CD1c-positive myeloid dendritic cell (primary cell): Measurements from ENCODE around the gene CENPL.
"Not testable (repeated sequence)": the region's sequence is repeated elsewhere in the genome, so short reads cannot be mapped to it uniquely, and the experiment has no call there.

Experiments
- DNase-seq: peaks from one replicate; pipeline ENCODE4 v3.0.0-alpha.2; 2016; ENCODE audit errors: extremely low spot score

CENPL gene, protein sequence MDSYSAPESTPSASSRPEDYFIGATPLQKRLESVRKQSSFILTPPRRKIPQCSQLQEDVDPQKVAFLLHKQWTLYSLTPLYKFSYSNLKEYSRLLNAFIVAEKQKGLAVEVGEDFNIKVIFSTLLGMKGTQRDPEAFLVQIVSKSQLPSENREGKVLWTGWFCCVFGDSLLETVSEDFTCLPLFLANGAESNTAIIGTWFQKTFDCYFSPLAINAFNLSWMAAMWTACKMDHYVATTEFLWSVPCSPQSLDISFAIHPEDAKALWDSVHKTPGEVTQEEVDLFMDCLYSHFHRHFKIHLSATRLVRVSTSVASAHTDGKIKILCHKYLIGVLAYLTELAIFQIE

DNA sequence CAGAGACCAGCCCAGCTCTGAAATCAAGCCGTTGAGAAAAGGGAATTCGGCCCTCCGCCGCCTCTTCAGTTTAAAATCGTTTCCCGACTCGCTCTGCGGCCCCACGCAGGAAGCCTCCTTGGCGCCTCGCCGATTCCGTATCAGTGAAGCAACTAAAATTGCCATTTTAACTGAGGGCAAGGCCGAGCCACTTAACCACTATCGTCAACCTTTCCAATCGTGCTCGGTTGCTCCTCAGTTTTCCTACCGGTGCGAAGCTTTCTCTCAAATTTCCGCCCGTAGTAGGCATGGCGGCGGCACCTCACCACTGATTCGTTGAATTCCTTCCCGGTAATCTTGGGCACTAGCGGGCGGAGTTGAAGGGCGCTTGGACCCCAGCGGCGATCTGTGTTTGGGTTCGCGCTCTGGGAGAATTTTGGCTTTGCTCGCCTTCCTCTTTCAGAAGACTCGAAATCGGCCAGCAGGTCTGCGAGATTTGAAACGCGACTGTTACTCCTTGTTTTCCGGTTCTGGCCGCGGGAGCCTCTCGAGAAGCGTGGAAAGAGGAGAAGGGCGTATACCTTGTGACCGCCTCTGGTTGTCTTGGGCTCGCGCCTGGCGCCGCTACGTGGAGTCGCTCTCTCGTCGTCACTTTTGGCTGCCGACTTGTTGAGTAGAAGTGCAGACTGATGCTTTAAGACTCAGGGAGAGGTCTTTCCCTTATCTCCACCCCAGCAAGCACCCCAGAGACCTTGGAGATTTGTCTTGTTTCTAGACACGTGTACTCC is at the start of gene CENPL, which contains the start of gene DARS2:
Gene CENPL (minus strand): TSS at position 569 of the 767 bp plus-strand sequence. CDS start 13,584 bp downstream, outside the sequence.
Gene DARS2 (plus strand): TSS at position 359 of the 767 bp plus-strand sequence. CDS start 557 bp downstream, outside the sequence.
- DNase-seq, result peak; percentile 98

DNA sequence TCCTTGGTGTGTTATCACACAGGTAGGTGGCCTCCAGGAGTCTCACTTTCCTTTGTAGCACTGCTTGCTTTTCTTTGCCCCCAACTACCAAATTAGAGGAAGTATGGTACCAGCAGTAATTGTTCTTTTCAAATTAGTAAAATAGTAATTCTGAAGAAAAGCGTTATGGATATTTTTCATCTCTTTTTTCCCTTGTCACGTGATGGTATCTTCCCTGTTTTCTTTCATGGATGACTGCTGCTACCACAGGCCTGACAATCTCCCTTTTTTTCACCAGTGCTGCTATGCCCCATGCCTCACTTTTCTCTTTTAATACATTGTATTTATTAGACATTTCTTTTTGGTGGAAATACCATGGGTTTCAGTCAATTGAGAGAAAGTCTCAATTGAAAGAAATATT is 46.8 kb upstream of the CENPL start:
- no peak for DNase-seq

DNA sequence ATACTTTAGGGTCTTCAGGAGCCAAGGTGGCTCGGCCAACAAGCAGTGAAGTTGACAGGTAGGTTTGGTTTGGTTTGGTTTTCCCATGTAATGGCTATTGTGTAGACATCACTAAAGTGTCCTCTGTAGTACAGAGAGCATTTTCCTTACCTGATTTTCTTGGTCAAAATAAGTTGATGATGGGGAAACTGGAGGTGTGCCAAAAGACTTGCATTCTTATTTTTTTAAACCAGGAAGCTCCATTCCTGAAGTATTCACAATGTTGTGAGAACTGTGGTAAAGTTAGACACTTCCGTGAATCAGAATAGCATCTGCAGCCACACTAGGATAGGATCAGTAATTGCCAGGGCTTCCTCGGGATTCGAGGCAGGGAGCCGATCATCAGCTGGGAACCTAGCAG is 46.4 kb upstream of the CENPL start:
- no peak for DNase-seq

DNA sequence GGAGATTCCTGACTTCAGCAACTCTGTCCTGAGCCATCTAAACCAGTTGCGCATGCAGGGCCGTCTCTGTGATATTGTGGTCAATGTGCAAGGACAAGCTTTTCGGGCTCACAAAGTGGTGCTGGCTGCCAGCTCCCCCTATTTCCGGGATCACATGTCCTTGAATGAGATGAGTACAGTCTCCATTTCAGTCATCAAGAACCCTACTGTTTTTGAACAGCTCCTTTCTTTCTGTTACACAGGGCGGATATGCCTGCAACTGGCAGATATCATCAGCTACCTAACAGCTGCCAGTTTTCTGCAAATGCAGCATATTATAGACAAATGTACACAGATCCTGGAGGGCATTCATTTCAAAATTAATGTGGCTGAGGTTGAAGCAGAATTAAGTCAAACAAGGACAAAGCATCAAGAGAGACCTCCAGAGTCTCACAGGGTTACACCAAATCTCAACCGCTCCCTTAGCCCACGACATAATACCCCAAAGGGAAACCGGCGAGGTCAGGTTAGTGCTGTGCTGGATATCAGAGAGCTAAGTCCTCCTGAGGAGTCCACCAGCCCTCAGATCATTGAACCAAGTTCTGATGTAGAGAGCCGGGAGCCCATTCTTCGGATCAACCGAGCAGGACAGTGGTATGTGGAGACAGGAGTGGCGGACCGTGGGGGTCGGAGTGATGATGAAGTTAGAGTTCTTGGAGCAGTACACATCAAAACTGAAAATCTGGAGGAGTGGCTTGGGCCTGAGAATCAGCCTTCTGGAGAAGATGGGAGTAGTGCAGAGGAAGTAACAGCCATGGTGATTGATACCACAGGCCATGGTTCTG is 45.8 kb upstream of the CENPL start:
- no peak for DNase-seq

DNA sequence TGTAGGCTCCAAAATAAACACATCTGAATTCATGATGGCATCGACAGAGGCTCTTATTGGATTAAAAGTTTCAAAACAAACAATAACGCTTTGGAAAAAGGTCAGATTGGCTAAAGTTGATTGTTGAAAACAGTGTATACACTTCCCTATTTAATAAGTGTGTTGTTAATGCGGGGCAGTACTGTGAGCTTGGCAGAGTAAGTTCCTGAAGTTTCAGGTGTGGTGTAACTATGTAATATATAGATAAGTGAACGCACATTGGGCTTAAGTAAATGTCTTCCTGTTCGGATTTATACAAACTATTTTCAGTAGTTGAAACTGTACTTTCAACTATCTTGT is 44.3 kb upstream of the CENPL start:
- peak; percentile 64 for DNase-seq

DNA sequence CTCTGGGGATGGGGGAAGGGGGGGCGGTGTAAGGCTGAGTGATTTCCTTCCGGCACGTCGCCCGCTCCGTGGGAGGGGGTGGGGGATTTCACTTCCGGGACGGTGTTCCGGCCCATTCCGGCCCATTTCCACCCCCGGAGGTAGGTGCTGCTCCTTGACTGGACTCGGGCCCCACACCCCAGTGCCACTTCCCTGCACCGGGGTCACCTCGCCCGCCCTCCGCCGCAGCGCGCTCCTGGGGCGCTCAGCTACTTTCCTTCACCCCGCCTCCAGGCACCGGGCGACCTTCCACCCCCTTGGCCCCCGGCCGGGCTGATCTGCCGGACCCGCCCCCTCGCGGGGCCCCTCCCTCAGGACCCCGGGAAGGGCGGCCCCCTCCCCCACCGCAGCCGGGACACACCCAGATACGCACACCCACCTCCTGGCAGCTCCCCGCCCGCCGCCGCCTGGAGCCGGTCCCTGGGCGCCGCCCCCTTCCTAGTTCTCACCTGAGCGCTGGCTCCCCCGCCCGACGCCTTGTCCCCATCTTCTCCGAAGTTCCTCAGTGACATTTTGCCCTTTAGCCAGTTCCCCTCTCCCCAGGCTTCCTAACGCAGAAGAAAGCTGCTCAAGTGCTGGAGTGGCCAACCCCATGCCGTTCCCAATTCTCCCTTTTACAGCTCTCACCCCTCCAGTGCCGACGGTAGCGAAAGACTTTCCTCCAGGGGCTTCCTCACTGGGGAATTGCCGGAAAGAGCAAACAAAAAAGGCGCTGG is 43.8 kb upstream of the CENPL start, which contains the start of gene ZBTB37:
Gene ZBTB37 (plus strand): TSS at position 115 of the 755 bp plus-strand sequence. CDS start 1,846 bp downstream, outside the sequence.
- peak; percentile 73 for DNase-seq

DNA sequence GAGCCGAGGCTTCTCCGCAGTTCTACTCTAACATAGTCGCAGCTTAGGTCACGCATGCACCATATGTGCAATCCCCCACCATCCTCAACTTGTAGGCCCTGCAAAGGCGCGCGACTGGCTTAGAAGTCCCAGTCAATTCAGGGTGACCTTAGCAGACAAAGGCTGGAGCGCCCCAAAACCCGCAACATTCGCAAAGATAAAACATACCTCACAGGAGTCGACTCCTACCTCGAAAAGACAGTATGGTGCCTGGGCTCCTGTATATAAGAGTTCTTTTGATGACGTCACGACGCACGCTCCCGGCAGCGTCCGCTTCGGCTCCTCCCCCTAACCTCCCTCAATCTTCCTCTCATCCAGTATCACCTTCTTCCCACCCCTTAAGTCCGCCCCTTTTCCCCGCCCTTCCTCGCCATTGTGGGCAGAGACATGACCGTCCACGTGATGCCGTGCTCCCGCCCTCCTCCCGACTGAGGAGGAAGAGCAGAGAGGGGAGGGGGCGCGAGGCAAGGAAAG is 43.1 kb upstream of the CENPL start, which contains the start of gene GAS5:
Gene GAS5 (minus strand): TSS at position 237 of the 513 bp plus-strand sequence.
- DNase-seq, result peak; percentile 99

DNA sequence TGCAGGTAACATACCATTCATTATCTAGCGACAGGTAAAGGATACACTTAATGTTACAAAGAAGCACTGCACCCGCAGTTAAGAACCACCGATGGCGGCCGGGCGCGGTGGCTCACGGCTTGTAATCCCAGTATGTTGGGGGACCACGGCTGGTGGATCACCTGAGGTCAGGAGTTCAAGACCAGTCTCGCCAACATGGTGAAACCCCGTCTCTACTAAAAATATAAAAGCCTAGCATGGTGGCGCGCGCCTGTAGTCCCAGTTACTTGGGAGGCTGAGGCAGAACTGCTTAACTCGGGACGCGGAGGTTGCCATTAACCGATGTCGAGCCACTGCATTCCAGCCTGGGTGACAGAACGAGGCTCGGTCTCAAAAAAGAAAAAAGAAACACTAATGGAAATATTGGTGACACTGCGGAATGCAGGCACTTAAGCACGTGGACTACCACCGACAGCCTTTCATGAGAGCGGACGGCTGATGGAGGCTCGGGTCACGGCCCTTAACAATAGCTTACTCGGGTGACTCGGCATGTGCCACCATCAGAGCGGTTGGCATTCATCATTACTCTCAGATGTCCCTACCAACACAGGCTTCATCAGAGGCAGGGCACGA is 42.6 kb upstream of the CENPL start:
- DNase-seq, result no peak

DNA sequence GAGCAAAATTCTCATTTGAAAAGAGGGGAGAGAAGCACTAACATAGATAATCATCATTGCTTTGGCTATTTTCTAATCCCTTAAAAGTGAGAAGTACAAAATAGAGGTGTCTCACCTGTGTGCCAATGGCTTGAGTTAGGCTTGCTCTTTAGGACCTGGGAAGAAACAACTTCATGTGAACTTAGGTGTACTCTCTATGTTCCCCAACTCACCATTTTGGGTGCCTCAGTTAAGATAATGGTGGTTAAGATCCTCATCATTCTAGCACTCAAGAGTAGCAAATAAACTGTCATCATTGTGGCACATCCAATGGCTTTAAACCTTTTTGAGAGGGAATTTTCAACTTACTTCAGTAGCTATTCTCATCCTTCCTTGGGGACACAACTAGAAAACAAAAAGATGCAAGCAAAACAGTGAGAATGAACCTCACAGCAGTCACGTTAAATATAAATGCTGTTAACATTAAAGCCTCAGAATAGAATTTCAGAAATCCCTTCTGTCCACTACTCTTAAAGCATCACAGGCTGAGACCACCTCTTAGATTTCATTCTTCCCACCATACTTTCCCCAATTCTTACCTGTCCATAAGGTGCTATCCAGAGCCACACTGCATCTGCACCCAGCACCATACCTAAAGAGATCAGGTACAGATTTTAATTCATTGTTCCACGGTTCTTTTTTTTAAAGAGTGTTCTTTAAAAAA is 41.9 kb upstream of the CENPL start:
- no peak for DNase-seq

DNA sequence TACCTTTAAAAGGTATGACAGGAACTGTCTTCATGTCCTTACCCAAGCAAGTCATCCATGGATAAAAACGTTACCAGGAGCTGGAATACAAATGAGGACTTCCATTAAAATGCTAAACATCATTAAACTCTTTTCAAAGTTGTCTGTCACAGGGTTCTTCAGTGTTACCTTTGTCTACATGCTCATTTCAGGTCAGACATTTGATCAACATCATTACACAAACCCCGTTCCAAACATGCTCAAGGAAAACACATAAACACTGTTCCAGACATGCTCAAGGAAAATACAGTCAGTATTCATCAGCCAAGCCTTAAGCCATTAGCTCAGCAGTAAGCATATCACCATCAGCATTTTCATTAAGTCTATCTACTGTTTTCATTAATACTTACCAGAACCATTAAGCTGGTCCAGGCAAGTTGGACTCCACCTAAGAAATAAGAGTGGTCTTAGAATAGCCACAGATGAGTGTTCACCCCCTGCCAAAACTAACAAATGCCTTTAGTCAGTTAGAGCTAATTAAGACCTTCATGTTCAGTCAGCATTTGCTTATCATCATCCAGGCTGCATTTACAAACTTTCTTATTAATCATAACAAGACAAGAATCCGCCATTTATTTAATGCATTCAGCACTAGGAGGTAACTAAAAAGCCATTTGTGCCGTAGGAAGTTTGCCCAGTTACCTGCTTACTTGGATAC is 40.9 kb upstream of the CENPL start:
- DNase-seq, result no peak

DNA sequence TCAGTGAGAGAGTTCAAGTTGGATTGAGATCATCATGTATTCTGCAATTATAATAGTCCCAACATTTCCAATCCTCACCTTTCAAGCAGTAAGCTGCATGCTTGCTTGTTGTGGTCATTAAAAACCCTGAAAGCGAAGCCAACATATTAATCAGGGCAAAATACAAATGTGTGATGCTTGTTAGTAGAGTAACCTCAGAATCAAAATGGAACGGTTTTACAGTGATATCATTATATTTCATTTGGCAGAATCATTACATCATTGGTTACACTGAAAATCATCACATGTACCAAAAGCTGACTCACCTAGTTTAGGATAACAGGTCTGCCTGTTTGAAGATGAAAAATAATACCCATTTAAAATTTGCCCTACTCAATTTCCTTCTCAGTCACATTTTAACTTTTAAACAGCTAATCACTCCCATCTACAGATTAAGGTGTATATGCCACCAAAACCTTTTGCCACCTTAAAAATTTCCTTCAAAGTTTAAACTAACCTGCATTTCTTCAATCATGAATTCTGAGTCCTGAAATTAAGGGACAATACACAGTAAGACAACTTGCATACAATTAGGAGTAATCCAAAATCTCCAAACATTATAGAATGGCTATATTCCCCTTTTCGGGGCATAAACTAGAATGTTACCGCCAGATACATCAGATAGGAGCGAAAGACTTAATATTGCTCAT is 39.6 kb upstream of the CENPL start:
- no peak for DNase-seq

DNA sequence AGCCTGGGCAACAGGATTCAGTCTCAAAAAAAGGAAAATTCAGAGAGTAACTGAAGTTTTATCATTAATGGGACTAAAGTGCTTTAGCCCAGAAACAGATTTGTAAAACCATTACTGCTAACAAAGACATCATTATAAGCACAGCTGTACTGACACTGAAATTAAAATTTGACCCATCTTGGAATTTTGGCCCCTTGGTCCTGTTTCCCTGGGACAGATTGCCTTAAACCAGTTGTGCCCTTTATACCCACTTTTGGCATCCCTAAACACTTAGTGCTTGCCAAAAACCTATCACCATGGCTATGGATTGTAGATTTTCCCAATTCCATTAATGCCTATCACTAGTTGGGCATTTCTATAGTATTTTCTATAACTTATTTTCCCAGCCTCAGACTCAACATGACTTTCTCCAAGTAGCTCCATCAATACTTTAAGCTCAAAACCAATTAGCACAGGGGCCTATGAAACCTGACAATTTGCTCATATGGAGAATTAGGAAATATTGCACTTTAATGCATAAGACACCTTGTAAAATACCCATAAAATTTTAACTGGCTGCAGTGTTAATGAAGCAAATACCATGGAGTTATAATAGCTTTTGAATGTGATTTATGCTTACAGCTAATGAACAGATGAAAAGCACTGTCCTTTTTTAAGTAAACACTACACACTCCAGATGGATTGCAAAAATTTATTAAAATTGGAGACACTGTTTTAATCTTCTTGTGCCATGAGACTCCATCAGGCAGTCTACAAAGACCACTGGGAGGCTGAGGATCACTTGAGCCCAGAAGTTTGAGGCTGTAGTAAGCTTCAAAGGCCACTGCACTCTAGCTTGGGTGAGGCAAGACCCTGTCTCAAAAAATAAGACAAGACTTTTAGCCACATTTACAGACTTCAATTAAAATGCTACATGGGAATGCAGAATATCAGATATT is 38.8 kb upstream of the CENPL start:
- DNase-seq, result no peak

DNA sequence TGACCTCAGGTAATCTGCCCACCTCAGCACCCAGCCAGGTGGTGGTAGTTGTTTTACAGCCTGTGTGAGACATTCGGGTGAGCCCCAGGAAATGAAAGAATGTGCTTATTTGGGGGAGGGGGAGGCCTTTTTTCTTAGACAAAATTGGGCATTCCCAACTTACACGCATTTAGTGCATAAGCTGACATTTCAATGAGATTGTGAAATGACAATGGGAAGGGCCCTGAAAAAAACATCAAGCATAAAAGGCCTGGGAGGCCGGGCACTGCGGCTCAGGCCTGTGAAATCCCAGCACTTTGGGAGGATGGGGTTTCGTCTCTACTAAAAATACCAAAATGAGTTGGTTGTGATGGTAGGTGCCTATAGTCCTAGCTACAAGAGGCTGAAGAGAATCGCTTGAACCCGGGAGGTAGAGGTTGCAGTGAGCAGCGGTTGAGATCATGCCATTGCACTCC is 38.1 kb upstream of the CENPL start:
- no peak for DNase-seq

DNA sequence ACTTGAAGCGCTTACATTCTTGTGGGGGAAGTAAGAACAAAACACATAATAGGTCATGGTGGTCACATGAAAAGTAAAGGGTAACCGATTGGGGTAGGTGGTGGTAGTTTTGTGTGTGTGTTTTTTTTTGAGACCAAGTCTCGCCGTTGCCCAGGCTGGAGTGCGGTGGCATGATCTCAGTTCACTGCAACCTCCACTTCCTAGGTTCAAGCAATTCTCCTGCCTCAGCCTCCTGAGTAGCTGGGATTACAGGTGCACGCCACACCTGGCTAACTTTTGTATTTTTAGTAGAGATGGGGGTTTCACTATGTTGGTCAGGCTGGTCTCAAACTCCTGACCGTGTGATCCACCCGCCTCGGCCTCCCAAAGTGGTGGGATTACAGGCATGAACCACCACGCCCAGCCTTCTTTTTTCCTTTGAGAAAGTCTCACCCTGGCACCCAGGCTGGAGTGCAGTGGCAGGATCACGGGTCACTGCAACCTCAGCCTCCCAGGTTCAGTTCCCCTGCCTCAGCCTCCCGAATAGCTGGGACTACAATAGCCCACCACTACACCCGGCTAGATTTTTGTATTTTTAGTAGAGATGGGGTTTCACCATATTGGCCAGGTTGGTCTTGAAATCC is 37.6 kb upstream of the CENPL start:
- not testable (repeated sequence) for DNase-seq

DNA sequence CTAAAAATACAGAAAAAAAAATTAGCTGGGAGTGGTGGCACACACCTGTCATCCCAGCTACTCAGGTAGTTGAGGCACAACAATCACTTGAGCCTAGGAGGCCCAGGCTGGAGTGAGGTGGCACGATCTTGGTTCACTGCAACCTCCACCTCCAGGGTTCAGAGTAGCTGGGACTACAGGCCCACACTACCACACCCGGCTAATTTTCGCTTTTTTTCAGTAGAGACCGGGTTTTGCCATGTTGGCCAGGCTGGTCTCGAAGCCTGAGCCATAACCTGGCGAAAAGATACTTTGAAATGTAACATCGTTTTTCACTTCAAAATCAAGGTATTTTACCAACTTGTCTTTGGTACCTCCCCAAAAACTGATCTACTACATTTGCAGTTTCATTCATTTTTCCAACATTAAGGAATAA is 37.1 kb upstream of the CENPL start:
- no peak for DNase-seq

DNA sequence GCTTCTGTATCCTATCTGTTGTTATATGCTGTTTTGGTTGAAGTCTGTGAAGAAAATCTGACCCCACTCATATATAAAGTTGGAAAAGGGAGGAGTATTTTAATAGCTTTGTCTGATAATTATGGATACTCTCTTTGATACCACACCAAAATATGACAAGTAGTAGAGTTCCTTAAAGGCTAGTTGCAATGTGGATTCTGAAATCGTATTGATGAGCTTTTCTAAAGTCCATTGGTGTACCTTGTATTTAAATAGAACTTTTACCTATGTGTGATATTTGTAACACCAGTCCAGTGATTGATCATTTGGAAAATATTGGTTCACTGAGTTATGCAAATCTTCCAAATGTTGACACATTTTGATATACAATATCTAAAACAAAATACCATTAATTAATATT is 35.4 kb upstream of the CENPL start:
- no peak for DNase-seq

DNA sequence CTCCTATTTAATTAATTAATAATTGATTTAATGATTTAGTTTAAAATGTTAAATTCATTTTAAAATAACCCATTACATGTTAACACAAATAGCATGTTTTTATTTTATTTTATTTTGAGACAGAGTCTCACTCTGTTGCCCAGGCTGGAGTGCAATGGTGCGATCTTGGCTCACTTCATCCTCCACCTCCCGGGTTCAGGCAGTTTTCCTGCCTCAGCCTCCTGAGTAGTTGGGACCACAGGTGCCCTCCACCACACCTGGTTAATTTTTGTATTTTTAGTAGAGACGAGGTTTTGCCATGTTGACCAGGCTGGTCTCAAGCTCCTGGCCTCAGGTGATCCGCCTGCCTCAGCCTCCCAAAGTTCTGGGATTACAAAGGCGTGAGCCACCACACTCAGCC is 34.9 kb upstream of the CENPL start:
- not testable (repeated sequence) for DNase-seq
